Mammary epithelial cell (primary cell): Measurements from ENCODE around the gene THTPA.

Experiments
- CTCF ChIP-seq, 2 donors: IDR thresholded peaks in 1 of 2; conservative IDR thresholded peaks in 1 of 2; 2 replicates each; pipeline ENCODE4 v1.5.1; 2011 to 2012; ENCODE audit warnings: inconsistent platforms in 2 of 2, low read length in 2 of 2, mild to moderate bottlenecking in 2 of 2, control low read depth in 1 of 2, low read depth in 1 of 2; ENCODE audit not compliant: insufficient read depth in 1 of 2; ENCODE audit errors: extremely low read depth in 1 of 2
- EZH2 ChIP-seq: IDR thresholded peaks from 2 replicates; pipeline ENCODE4 v1.6.1; 2012; ENCODE audit warnings: low read length, inconsistent platforms, borderline replicate concordance

- TF ChIP-seq CTCF (conservative IDR thresholded peaks at IDR 0.05 in 1 of 2, IDR thresholded peaks at IDR 0.05 in 1 of 2; ENCODE audit: extremely low read depth in 1 of 2, insufficient read depth in 1 of 2, low read depth in 1 of 2, low read length in 2 of 2) (no peak), EZH2 (no peak)
Measured at GRCh38 chr14:23517650-23518326, 38.3 kb upstream of the THTPA start.
